Activated CD8-positive, alpha-beta memory T cell treated with anti-CD3 and anti-CD28 coated beads for 36 hours (primary cell): ENCODE data around the gene MALRD1. TPM values are rescaled to one million over a fixed set of nuclear protein-coding genes. Genes with fewer than 3 reads are reported as not detected.
"Not testable (repeated sequence)": the region's sequence is repeated elsewhere in the genome, so short reads cannot be mapped to it uniquely, and the experiment has no call there.

Experiments
- CTCF ChIA-PET: fragments of 350-600 bp; sonication (Branson Sonifier 250); formaldehyde crosslinking; loops from one replicate; lab custom pipeline; 2021; ENCODE audit warnings: antibody characterized with exemption; lab: Charles Lee
- POLR2A ChIA-PET: fragments of 350-600 bp; sonication (Branson Sonifier 250); formaldehyde crosslinking; loops from one replicate; lab custom pipeline; 2021; ENCODE audit warnings: antibody characterized with exemption; lab: Charles Lee
- total RNA-seq, 2 experiments: library from RNA; stranded (reverse); gene quantifications; one replicate each; pipeline ENCODE4 v1.2.3, GENCODE V29; 2021

MALRD1 gene
- total RNA-seq, 2 experiments from 2014 or later = not detected

DNA sequence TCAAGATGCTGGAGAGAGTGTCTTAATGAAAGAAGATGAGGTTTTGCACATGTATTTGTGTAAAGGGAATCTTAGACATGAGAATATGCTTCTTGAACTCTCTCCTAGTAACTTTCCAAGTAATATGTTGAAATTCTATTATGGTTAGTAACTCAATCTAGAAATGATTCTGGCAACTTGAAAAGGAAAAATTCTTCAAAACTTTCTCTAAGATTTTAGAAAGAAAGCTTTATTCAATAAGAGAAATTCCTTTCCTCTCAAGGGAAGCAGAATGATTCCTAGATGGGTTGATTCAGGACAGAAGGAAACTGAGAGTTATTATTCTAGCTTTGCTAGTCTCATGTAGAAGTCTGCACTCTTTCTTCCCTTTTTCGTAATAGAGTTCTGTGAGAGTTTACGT, 403.3 kb downstream of the MALRD1 start:
- POLR2A ChIA-PET = no interaction called here
- CTCF ChIA-PET = no interaction called here

DNA sequence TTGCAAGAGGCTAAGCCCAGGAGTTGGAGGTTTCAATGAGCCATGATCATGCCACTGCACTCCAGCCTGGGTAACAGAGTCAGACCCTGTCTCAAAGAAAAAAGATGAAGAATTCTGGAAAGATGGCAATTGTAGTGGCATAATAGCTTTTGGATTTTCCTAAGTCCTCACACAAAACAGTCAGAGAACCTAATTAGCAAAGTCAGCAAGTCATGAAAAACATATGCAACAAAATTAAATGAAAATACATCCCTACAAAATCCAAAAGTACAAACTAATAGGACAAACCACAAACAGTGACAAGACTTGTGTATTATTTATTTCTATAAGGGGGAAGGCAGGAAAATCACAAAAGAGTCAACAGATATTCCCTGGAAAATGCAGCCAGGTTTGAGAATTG, 405.4 kb downstream of the MALRD1 start:
- ChIA-PET CTCF (no interaction called here), POLR2A (no interaction called here)

DNA sequence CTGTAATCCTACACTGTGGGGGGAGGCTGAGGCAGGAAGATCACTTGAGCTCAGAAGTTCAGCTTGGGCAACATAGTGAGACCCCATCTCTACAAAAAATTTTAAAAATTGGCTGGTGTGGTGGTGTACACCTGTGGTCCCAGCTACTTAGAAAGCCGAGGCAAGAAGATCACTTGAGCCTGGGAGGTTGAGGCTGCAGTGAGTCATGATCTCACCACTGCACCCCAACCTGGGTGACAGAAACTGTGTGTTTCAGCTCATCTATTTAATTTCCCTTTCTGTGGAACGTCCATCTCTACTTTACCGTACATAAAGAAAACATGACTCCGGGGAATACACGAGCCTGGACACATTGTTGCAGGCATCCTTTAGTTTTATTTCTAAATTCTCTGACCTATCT, 413.0 kb downstream of the MALRD1 start:
- POLR2A ChIA-PET = no interaction called here
- CTCF ChIA-PET = no interaction called here

DNA sequence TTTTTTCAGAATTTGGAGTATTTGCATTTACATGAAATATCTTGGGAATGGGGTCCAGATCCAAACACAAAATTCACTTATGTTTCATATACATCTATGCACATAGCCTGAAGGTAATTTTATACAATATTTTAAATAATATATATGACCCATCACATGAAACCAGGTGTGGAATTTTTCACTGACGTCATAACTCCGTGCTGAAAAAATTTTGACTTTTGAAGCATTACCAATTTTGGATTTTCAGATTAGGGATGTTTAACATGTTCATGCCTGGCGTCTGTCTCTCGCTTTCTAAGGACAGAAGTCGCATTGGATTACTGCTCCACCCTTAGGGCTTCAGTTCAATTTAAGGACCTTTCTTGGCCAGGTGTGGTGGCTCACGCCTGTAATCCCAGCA, 418.1 kb downstream of the MALRD1 start:
- CTCF ChIA-PET = no interaction called here
- POLR2A ChIA-PET = no interaction called here

DNA sequence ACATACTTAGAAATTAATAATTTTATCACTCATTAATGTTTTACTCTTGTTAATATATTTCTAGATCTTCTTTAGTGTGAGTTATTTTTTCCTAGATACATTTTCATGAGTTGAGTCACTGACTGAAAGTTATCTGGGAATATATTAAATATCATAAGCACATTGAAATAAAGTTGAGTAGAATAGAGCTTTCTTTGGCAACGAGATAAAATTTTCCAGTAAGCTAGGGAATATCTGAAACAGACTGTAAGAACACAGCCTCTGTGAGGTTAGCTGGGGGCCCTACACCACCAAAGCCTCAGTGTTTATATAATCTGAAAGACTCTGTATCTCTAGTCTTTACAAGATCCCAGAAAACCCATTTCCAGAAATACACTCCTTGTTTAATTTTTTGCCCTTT, 419.8 kb downstream of the MALRD1 start:
- POLR2A ChIA-PET = no interaction called here
- CTCF ChIA-PET = no interaction called here

DNA sequence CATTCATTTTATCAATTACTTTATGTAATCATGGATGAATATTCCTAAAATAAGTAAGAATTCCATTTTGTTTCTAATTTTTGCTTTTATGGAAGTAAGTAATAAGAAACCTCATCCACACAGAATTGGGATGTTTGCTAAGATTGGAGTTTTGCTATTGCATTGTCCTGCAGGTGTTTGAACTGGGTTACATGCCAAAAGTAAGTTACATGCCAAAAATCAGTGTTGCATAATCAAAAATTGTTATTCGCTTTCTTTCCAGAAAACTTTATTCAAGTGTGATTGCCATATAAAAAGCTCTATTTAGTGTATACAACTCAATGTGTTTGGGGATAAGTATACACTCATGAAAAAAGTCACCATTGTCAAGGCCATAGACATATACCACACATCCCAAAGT, 420.9 kb downstream of the MALRD1 start:
- ChIA-PET CTCF (no interaction called here), POLR2A (no interaction called here)

DNA sequence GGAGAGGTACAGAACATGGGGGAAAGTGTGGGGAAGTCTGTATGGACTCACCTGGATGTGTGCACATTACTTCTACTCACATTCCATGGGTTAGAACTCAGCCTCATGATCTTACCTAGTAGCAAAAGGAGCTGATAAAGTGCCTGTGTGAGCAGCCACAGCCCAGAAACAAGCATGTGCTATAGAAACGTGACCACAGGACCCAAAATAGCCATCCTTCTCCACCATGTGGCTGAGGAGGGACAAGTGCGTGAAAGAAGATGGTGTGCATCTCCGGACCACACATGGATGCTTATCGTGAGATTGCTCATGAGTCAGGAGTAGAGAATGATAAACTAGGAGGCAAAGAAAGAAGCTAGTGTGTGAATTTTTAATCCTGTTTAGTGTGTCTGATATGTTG, 431.3 kb downstream of the MALRD1 start:
- CTCF ChIA-PET = no interaction called here
- POLR2A ChIA-PET = no interaction called here

DNA sequence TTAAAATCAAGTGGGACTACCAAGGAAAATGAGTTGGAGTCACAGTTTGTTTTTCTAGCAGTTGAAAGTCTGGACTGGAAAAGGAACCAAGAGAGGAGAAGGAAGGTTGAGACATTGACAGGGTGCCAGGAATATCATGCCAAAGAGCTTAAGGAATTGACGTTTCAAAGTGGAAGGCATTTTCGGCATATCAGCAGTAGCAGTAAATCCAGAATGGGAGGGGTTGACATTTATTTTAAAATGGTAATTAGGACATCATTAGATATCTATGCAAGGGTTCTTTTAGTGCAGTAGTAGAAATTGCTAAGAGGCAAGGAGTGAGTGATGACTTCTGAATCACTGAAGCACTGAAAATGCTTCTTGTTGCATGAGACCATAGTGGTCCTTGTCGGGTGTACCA, 431.8 kb downstream of the MALRD1 start:
- ChIA-PET POLR2A (no interaction called here), CTCF (no interaction called here)

DNA sequence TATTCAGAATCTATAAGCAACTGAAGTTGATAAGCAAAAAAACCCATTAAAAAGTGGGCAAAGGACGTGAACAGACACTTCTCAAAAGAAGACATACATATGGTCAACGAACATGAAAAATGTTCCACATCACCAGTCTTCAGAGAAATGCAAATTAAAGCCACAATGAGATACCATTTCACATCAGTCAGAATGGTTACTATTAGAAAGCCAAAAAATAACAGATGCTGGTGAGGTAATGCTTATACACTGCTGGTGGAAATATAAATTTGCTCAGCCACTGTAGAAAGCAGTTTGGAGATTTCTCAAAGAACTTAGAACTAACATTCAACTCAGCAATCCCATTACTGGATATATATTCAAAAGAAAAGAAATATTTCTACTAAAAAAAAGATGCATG, 434.8 kb downstream of the MALRD1 start:
- POLR2A ChIA-PET = no interaction called here
- CTCF ChIA-PET = no interaction called here

DNA sequence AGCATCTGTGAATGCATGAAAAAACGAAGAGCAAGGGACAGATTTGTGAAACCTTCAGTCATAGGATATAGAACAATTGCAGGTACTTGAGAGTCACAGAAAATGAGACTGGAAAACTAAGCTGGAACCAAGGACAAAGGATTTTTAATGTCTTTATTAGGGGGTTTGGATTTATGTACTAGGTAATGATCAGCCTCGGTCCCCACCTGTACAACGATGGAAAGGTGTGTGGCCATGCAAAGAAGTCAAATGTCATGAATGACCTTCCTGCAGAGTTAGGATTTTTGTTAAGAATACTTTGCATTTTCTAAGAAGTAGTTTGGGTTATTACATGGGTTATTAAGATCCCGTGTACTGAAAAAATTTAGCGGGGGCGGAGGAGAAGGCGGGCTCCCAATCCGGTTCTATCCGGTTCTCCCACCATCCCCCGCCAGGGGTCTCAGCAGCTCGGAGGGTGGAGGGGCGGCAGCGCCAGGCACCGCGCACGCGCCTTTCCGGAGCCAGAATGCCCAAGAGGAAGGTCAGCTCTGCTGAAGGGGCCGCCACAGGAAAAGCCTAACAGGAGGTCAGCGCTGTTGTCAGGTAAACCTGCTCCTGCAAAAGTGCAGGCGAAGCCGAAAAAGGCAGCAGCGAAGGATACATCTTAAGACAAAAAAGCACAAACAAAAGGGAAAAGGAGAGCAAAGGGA, 440.1 kb downstream of the MALRD1 start:
- POLR2A ChIA-PET = no interaction called here

DNA sequence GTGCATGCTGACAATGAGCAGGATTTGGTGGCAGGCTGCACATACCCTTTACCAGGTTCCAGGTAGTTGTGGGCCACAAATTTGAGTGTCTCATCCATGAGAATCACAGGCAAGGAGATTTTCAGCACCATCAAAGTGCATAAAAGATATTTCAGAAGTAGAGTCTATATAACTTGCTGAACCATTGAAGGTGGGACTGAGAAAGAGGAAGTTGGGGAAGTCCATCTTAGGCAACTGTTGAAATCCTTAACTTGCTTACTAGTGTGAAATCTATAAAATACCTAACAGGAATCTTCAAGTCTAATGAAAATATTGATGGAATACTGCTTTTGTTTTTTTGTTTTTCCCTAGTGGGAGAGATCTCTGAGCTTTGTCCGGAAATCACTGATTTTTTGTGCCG, 442.6 kb downstream of the MALRD1 start:
- CTCF ChIA-PET = no interaction called here

More for the DNA sequence above, 440.1 kb downstream of the MALRD1 start:
- CTCF ChIA-PET = no interaction called here

DNA sequence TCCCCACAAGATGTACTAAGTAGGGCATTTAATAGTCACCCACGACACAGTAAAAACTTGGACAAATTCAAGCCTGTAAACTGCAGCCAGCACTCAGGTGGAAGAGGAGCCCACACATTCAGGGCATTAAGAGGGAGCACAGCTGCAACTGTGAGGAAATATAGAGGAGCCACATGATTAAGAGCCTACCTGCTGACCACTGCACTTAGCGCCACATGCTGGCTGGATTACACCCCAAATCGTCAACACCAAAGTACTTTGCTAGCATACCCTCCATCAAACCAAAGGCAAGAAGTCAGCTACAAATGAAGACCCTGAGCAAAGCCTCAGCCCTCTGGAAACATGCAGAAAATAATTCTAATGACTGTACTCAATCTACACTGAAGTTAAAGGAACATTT, 445.3 kb downstream of the MALRD1 start:
- CTCF ChIA-PET = no interaction called here
- POLR2A ChIA-PET = no interaction called here

More for the DNA sequence above, 442.6 kb downstream of the MALRD1 start:
- POLR2A ChIA-PET = no interaction called here

DNA sequence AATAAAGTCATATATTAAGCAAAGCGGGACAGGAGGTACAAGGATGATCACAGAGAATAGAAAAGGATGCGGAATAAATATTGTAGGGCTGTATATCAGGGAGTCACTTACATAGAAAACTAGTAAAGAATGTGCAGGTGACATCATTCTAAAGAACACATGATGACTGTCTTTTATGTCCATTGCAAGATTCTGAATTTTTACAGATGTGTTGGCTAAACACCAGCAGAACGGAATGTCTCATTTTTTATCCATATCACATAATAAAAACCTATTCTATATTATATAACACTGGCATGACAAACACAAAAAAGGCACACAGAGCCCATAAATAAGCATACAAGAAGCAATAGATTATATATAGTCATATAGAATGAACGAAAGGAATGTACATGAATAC, 448.4 kb downstream of the MALRD1 start:
- ChIA-PET CTCF (no interaction called here), POLR2A (no interaction called here)

DNA sequence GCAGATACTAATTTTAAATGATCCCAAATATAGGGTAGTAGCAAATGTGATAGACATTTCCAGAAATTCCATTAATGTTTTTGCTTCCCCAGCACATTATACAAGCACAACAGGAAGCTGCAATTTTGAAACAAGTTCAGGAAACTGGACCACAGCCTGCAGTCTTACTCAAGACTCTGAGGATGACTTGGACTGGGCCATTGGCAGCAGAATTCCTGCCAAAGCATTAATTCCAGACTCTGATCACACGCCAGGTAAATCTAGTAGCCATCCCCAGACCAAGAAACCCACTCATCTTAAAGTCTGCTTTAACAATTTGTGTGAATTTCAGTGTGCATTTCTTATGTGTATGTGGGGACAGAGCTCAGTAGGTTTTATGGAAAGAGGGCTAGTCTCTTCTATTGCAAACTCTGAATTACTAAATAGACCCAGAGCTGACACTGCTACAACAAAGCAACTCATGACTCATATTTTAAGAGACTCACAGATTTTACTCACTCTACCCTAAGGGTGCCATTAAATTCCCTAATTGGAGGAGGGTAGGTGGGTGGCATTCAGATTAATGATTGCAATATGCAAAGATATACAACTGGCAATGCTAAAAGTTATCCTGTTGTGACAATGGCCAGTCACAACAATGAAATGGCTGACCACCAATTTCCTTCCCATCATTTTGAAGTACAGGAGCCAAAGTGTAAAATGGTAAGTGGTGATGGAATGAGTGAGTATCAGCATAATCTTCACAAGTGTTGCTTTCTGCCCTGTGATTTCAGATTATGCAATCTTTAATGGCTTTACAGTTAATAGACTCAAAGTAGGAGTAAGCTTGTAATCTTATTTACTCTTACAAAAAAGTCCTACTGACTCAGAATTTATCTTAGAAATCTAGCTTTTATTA, 450.0 kb downstream of the MALRD1 start:
- ChIA-PET POLR2A (no interaction called here), CTCF (interaction anchor here (0.7 kb wide), 1 partner anchor 438 kb away, joined by 3 read pairs; no protein-coding TSS in a partner anchor)

DNA sequence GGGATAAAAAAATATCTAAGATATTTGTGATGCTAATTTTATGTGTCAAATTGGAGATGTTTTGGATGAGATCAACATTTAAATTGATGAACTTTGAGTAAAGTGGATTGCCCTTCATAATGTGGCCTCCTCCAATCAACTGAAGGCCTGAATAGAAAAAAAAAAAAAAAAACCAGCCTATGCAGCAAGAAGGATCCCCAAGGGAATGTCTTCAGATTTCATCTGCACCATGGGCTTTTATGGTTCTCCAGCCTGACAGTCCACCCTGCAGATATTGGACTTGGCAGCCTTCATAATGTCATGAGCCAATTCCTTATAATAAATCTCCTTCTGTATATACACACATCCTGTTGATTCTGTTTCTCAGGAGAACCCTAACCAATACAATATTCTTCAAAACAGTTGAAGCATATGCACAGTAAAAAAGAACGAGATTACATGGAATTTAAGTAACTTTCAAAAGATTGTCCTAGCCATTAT, 450.7 kb downstream of the MALRD1 start:
- ChIA-PET POLR2A (no interaction called here), CTCF (interaction anchor here (0.7 kb wide), 1 partner anchor 439 kb away, joined by 3 read pairs; no protein-coding TSS in a partner anchor)

DNA sequence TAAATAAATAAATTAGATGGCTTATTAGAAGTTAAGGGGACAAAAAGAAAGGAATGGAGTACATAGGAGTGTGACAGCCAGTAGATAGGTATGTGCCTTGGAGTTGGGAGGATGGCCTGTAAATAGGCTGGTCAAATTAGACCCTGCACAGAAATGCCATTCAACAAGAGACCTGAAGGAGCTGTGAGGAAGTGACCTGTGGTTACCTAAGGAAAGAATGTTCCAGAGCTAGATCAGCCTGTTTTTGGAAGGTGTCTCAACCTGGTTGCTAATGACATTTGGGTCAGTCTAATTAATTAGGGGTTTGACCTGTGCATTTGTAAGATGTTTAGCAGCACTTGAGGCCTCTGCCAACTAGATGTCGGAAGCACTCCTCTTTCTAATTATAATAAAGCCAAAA, 452.4 kb downstream of the MALRD1 start:
- POLR2A ChIA-PET = no interaction called here
- CTCF ChIA-PET = no interaction called here

DNA sequence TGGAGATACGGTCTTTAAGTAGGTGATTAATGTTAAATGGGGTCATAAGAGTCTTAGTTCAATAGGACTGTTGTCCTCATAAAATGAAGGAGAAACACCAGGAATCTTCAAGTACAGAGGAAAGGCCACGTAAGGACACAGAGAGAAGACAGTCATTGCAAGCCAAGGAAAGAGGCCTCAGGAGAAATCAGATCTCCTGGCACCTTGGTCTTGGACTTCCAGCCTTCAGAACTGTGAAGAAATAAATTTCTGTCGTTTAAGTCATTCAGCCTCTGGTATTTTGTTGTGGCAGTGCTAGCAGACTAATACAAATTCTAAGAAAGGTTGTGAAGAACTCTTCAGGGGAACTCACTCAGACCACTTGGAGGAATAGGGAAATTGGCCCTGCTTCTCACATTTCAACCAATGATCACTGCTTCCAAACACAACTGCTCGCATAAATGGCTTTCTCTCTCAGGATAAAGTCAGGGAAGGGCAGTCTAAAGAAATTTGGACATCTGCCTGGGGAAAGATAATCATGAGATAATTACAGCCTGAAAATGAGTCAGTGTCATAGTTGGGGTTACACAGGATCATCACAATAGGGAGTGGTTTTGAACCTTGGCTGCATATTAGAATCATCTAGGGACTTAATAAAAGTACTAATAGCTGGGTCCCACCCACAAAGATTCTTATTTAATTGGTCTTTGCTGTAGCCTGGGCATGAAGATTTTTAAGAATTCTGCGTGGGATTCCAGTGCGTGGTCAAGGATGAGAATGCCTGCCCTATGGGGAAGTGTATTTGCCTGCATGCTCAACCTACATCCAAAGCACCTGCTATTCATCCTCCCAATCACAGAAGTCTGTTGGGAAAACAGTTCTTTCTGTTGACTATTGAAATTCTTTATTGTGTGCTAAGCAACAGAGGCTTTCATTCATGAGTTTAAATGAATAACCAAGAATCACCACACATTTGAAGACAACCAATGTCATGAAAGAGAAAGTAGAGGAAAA, 457.0 kb downstream of the MALRD1 start:
- ChIA-PET POLR2A (no interaction called here), CTCF (no interaction called here)

DNA sequence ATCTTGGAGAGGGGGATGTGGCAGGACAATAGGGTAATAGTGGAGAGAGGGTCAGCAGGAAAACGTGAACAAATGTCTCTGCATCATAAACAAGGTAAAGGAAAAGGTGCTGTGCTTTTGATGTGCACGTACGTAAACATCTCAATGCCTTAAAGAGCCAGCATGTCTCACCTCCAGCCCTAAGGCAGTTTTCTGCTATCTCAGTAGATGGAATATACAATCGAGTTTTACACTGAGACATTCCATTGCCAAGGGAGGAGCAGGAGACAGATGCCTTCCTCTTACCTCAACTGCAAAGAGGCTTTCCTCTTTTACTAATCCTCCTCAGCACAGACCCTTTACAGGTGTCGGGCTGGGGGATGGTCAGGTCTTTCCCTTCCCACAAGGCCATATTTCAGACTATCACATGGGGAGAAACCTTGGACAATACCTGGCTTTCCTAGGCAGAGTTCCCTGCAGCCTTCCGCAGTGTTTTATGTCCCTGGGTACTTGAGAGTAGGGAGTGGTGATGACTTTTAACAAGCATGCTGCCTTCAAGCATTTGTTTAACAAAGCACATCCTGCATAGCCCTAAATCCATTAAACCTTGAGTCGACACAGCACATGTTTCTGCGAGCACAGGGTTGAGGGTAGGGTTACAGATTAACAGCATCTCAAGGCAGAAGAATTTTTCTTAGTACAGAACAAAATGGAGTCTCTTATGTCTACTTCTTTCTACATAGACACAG, 461.6 kb downstream of the MALRD1 start:
- CTCF ChIA-PET, POLR2A ChIA-PET: not testable (repeated sequence)

DNA sequence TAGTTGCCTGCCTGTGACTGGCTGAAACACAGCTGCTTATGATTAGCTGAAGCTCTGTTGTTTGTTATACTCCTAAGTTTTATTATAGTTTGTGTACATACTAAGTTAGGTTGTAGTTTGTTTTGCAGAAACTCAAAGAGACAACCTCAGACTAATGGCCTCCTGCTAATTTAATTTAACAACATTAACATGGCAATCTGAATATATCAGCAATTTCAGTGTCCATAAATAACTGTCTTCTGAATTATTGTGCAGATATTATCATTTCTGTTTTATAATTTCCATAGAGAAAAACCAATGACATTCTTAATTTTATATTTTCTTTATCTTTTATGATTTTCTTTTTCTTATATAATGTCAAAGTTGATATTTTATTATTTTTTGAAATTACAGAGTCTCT, 469.5 kb downstream of the MALRD1 start:
- ChIA-PET CTCF (no interaction called here), POLR2A (no interaction called here)
